K562 (cell line): ENCODE data around the gene CUX1. TPM values are rescaled to one million over a fixed set of nuclear protein-coding genes. Genes with fewer than 3 reads are reported as not detected.

Experiments used
- ARID1B ChIP-seq: fragments of 450-650 bp; IDR thresholded peaks from 2 replicates; pipeline ENCODE4 v1.6.1; 2016; ENCODE audit warnings: antibody characterized with exemption, mild to moderate bottlenecking, inconsistent platforms
- ATF7 ChIP-seq: fragments of 450-650 bp; IDR thresholded peaks from 2 replicates; pipeline ENCODE4 v1.7.1; 2014; ENCODE audit warnings: mild to moderate bottlenecking, moderate library complexity
- CC2D1A ChIP-seq: fragments of 450-650 bp; IDR thresholded peaks from 2 replicates; pipeline ENCODE4 v1.6.1; 2017; ENCODE audit warnings: mild to moderate bottlenecking
- DDX20 ChIP-seq: fragments of 450-650 bp; IDR thresholded peaks from 2 replicates; pipeline ENCODE4 v1.6.1; 2016; ENCODE audit warnings: missing genetic modification characterization, low read depth, mild to moderate bottlenecking, missing compliant biosample characterization, moderate library complexity
- DMBX1 ChIP-seq: fragments of 250-450 bp; sonication (Bioruptor Pico); IDR thresholded peaks from 2 replicates; pipeline ENCODE4 v1.8.0; 2022; ENCODE audit warnings: inconsistent platforms, mild to moderate bottlenecking, moderate library complexity, borderline replicate concordance
- HES1 ChIP-seq: fragments of 450-650 bp; IDR thresholded peaks from 2 replicates; pipeline ENCODE4 v1.6.1; 2016; ENCODE audit warnings: low read depth, mild to moderate bottlenecking, moderate library complexity
- MAFK ChIP-seq: IDR thresholded peaks from 2 replicates; pipeline ENCODE4 v1.6.1; 2011; ENCODE audit warnings: low read length, improper control_type of control experiment
- MBD1 ChIP-seq: fragments of 250-450 bp; sonication (Bioruptor Pico); IDR thresholded peaks from 2 replicates; pipeline ENCODE4 v1.8.0; 2022; ENCODE audit warnings: inconsistent platforms
- MEF2D ChIP-seq: conservative IDR thresholded peaks from 2 replicates; pipeline ENCODE4 v1.6.1; 2016; ENCODE audit warnings: low read depth, missing genetic modification characterization, missing compliant biosample characterization
- MTA2 ChIP-seq: fragments of 450-650 bp; IDR thresholded peaks from 2 replicates; pipeline ENCODE4 v1.6.1; 2016; ENCODE audit warnings: low read depth
- NCOA1 ChIP-seq: fragments of 450-650 bp; IDR thresholded peaks from 2 replicates; pipeline ENCODE4 v1.6.1; 2016; ENCODE audit warnings: low read depth
- NUFIP1 ChIP-seq: fragments of 450-650 bp; IDR thresholded peaks from 2 replicates; pipeline ENCODE4 v1.6.1; 2018; ENCODE audit not compliant: partially characterized antibody
- PCBP2 ChIP-seq: fragments of 200-400 bp; formaldehyde crosslinking; IDR thresholded peaks from 2 replicates; pipeline ENCODE4 v1.6.1; 2018; ENCODE audit warnings: low read length, low read depth, mild to moderate bottlenecking, moderate library complexity; ENCODE audit not compliant: poor library complexity, severe bottlenecking
- SP1 ChIP-seq: sonication (generic); formaldehyde crosslinking; IDR thresholded peaks from 2 replicates; pipeline ENCODE4 v1.8.1; 2022; ENCODE audit warnings: mild to moderate bottlenecking, missing genetic modification reagents
- TBL1XR1 ChIP-seq, 2 experiments: IDR thresholded peaks; 2 replicates each; pipeline ENCODE4 v1.6.1; 2012; ENCODE audit warnings: improper control_type of control experiment in 2 of 2, low read length in 2 of 2, mild to moderate bottlenecking in 1 of 2
- U2AF1 ChIP-seq: fragments of 200-400 bp; formaldehyde crosslinking; optimal IDR thresholded peaks from 2 replicates; pipeline ENCODE3; 2017; ENCODE audit warnings: mild to moderate bottlenecking, low read depth, low read length, moderate library complexity
- USF1 ChIP-seq: sonication (generic); formaldehyde crosslinking; IDR thresholded peaks from 2 replicates; pipeline ENCODE4 v1.9.0; 2022; ENCODE audit warnings: mild to moderate bottlenecking, missing genetic modification reagents
- ZNF165 ChIP-seq: fragments of 250-450 bp; sonication (Bioruptor Pico); IDR thresholded peaks from 2 replicates; pipeline ENCODE4 v1.4.0; 2020; ENCODE audit warnings: borderline replicate concordance
- ZNF184 ChIP-seq: sonication (generic); formaldehyde crosslinking; IDR thresholded peaks from 2 replicates; pipeline ENCODE4 v1.5.0; 2020; ENCODE audit warnings: missing genetic modification reagents
- ZNF561 ChIP-seq: fragments of 450-650 bp; formaldehyde crosslinking; conservative IDR thresholded peaks from 2 replicates; pipeline ENCODE4 v1.4.0; 2020; ENCODE audit warnings: mild to moderate bottlenecking, moderate library complexity
- ZNF76 ChIP-seq: fragments of 250-450 bp; sonication (Bioruptor Pico); IDR thresholded peaks from 2 replicates; pipeline ENCODE4 v1.4.0; 2020; ENCODE audit warnings: mild to moderate bottlenecking, moderate library complexity, borderline replicate concordance
- polyA plus RNA-seq, 8 experiments: library from polyadenylated mRNA; depleted of rRNA in 4 of 8; stranded (reverse) in 5 of 8; unstranded in 3 of 8; fragments of >200 nt; fragmentation: Nextera tagmentation in 2 of 8; fragmentation: Illumina TruSeq in 1 of 8; extraction: Ambion mirVana in 2 of 8; extraction: Trizol in 1 of 8; gene quantifications; 2 replicates each; pipeline versions ENCODE4 v1.2.1 to v1.2.3, GENCODE V29; 2011 to 2014; ENCODE audit warnings: inconsistent platforms in 1 of 8, missing spikeins in 1 of 8
- total RNA-seq, 7 experiments: library from RNA; depleted of rRNA in 6 of 7; stranded (reverse); fragments of >200 nt in 6 of 7; fragmentation: Illumina TruSeq in 2 of 7; extraction: Trizol in 2 of 7; gene quantifications; 2 replicates each; pipeline versions ENCODE4 v1.2.1 to v1.2.3, GENCODE V29; 2011 to 2021; ENCODE audit warnings: low replicate concordance in 1 of 7

CUX1 gene
- total and polyA plus RNA-seq, 9 of the 15 experiments (the other 6 are each of a cell fraction or from before 2014, with no cell fraction given) = 3.6 to 55.3 (median 25.2) TPM

DNA sequence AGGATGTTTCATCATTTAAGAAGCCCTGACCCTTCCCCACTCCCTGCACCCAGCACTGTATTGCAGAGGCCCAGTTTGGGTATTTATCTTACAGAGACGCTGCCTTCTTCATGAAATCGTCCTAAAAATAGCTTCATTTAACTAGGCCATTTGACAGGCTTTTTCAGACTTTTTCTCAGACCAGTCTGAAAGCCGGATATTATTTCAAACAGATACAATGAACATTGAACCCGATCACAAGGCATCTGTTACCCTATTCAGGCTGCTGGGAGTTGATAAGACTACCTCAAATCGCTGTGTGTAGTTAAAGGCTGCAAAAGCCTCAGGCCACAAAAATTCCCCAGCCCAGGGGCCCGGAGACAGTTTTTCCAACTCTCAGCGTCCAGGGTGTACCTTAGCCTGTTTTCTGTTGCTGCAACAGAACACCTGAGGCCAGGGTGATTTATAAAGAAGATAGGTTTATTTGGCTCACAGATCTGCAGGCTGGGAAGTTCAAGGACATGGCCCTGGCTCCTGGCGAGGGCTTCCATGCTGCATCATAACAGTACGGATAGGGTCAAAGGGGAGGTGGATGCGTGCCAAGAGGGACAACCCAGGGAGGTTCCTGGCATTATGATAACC lies 338.5 kb downstream of the CUX1 start (continued):
- TF ChIP-seq CC2D1A = no peak; the same call in 1 of the 2 replicates
- no peak for TF ChIP-seq SP1 (CRISPR knock-in tag)
- TF ChIP-seq PCBP2 = no peak
- no peak for TF ChIP-seq NUFIP1
- TF ChIP-seq MAFK = no peak
- 0 out of 2 replicates have a peak, but pooled peaks have one; percentile 56 for TF ChIP-seq MEF2D (tag)
- no peak for TF ChIP-seq ATF7
- TF ChIP-seq DDX20 (tag) = no peak
- no peak for TF ChIP-seq ZNF76 (CRISPR knock-in tag)
- no peak for TF ChIP-seq ZNF561 (CRISPR knock-in tag)
- TF ChIP-seq TBL1XR1 (IDR thresholded peaks at IDR 0.05; ENCODE audit: low read length in 2 of 2) = peak in 1 of 2 experiments; percentile 54; a peak in 1 of 4 replicates
- no peak for TF ChIP-seq USF1 (CRISPR knock-in tag)
- TF ChIP-seq HES1 = no peak
- peak; percentile 89 for TF ChIP-seq ARID1B
- TF ChIP-seq U2AF1 = no peak
- TF ChIP-seq MTA2 = peak; percentile 64
- TF ChIP-seq DMBX1 (CRISPR knock-in tag) = no peak
- no peak for TF ChIP-seq MBD1 (CRISPR knock-in tag)
- no peak for TF ChIP-seq ZNF184 (CRISPR knock-in tag)
- TF ChIP-seq NCOA1 = no peak
- no peak for TF ChIP-seq ZNF165 (CRISPR knock-in tag)
